Measurements from ENCODE around the gene FAF2.

Gene FAF2

GRCh38 chr5:176470539-176470938 is 22.4 kb downstream of the FAF2 start:
- Histone ChIP-seq H3K4me3 (ENCODE audit: low read depth, low read length) (no peak overlapping the region), H2BK120ac (ENCODE audit: insufficient read depth, low read length, poor library complexity) (no peak overlapping the region), H2AFZ (ENCODE audit: insufficient read depth, low read length, poor library complexity) (no peak overlapping the region), H3K79me1 (ENCODE audit: low read length) (no peaks in the 10 kb centered on the region), H3K27ac (ENCODE audit: low read depth, low read length) (no peak overlapping the region), H4K8ac (ENCODE audit: low read depth, low read length) (no peak overlapping the region), H3K9ac (ENCODE audit: low read length) (no peak overlapping the region), H3K18ac (ENCODE audit: low read length) (no peak overlapping the region), H3K4me1 (ENCODE audit: control insufficient read depth in 1 of 2, insufficient read depth in 2 of 2, low read length in 2 of 2) (peaks cover 4 to 5% of the 10 kb centered on the region in 2 experiments), H3K36me3 (ENCODE audit: control insufficient read depth in 1 of 2, insufficient read depth in 2 of 2, low read length in 2 of 2) (peaks cover 6% of the 10 kb centered on the region in 2 experiments), H3K14ac (ENCODE audit: low read length) (no peak overlapping the region), H3K4me2 (ENCODE audit: low read length) (no peak overlapping the region), H3K23ac (ENCODE audit: low read length) (no peak overlapping the region), H2BK5ac (ENCODE audit: low read depth, low read length, poor library complexity) (no peak overlapping the region), H3K79me2 (ENCODE audit: control insufficient read depth, insufficient read depth, low read length, poor library complexity) (no peaks in the 10 kb centered on the region), H2AK5ac (ENCODE audit: low read length) (no peak overlapping the region), H3K27me3 (ENCODE audit: insufficient read depth, low read length) (no peaks in the 10 kb centered on the region), H4K12ac (ENCODE audit: low read depth, low read length) (no peak overlapping the region), H3K9me3 (ENCODE audit: insufficient read depth, low read depth, low read length) (no peaks in the 10 kb centered on the region), H4K91ac (ENCODE audit: low read depth, low read length) (no peak overlapping the region), H3K4ac (ENCODE audit: low read depth, low read length) (no peak overlapping the region), H2BK12ac (ENCODE audit: low read length) (no peak overlapping the region)
- no CpG with 5 or more reads among the region's 4 CpGs for WGBS (ENCODE audit: extremely low coverage, insufficient coverage, insufficient read length)
- no peak for DNase-seq

GRCh38 chr5:176471098-176471497 is 22.9 kb downstream of the FAF2 start:
- H3K9me3 ChIP-seq (ENCODE audit: insufficient read depth, low read depth, low read length), result no peaks in the 10 kb centered on the region
- H3K9ac ChIP-seq (ENCODE audit: low read length), result no peak overlapping the region
- no peak overlapping the region for H3K18ac ChIP-seq (ENCODE audit: low read length)
- no peak overlapping the region for H4K91ac ChIP-seq (ENCODE audit: low read depth, low read length)
- H2BK5ac ChIP-seq (ENCODE audit: low read depth, low read length, poor library complexity), result no peak overlapping the region
- H2AK5ac ChIP-seq (ENCODE audit: low read length), result no peak overlapping the region
- DNase-seq, result no peak
- no peak overlapping the region for H2BK12ac ChIP-seq (ENCODE audit: low read length)
- H2BK120ac ChIP-seq (ENCODE audit: insufficient read depth, low read length, poor library complexity), result no peak overlapping the region
- no peaks in the 10 kb centered on the region for H3K27me3 ChIP-seq (ENCODE audit: insufficient read depth, low read length)
- H3K36me3 ChIP-seq (ENCODE audit: control insufficient read depth in 1 of 2, insufficient read depth in 2 of 2, low read length in 2 of 2), result peaks cover 6 to 8% of the 10 kb centered on the region in 2 experiments
- H4K8ac ChIP-seq (ENCODE audit: low read depth, low read length), result no peak overlapping the region
- H3K79me2 ChIP-seq (ENCODE audit: control insufficient read depth, insufficient read depth, low read length, poor library complexity), result no peaks in the 10 kb centered on the region
- no CpG with 5 or more reads among the region's 2 CpGs for WGBS (ENCODE audit: extremely low coverage, insufficient coverage, insufficient read length)
- no peak overlapping the region for H3K23ac ChIP-seq (ENCODE audit: low read length)
- no peak overlapping the region for H2AFZ ChIP-seq (ENCODE audit: insufficient read depth, low read length, poor library complexity)
- H3K4me1 ChIP-seq (ENCODE audit: control insufficient read depth in 1 of 2, insufficient read depth in 2 of 2, low read length in 2 of 2), result peaks cover 4 to 5% of the 10 kb centered on the region in 2 experiments
- H3K4me2 ChIP-seq (ENCODE audit: low read length), result no peak overlapping the region
- H3K79me1 ChIP-seq (ENCODE audit: low read length), result no peaks in the 10 kb centered on the region
- no peak overlapping the region for H4K12ac ChIP-seq (ENCODE audit: low read depth, low read length)
- no peak overlapping the region for H3K4ac ChIP-seq (ENCODE audit: low read depth, low read length)
- H3K4me3 ChIP-seq (ENCODE audit: low read depth, low read length), result no peak overlapping the region
- H3K14ac ChIP-seq (ENCODE audit: low read length), result no peak overlapping the region
- no peak overlapping the region for H3K27ac ChIP-seq (ENCODE audit: low read depth, low read length)

- H3K18ac ChIP-seq (ENCODE audit: low read length), result no peak overlapping the region
- no CpG with 5 or more reads among the region's 7 CpGs for WGBS (ENCODE audit: extremely low coverage, insufficient coverage, insufficient read length)
Observed at GRCh38 chr5:176473335-176474006, 25.3 kb downstream of the FAF2 start.

GRCh38 chr5:176474476-176474875 is 26.3 kb downstream of the FAF2 start:
- Histone ChIP-seq H2BK5ac (ENCODE audit: low read depth, low read length, poor library complexity) (no peak overlapping the region), H3K4ac (ENCODE audit: low read depth, low read length) (no peak overlapping the region), H3K4me2 (ENCODE audit: low read length) (no peak overlapping the region), H3K27ac (ENCODE audit: low read depth, low read length) (no peak overlapping the region), H3K9me3 (ENCODE audit: insufficient read depth, low read depth, low read length) (no peaks in the 10 kb centered on the region), H4K12ac (ENCODE audit: low read depth, low read length) (no peak overlapping the region), H4K91ac (ENCODE audit: low read depth, low read length) (no peak overlapping the region), H3K14ac (ENCODE audit: low read length) (no peak overlapping the region), H2BK12ac (ENCODE audit: low read length) (no peak overlapping the region), H3K23ac (ENCODE audit: low read length) (no peak overlapping the region), H2AK5ac (ENCODE audit: low read length) (no peak overlapping the region), H3K4me3 (ENCODE audit: low read depth, low read length) (no peak overlapping the region), H3K36me3 (ENCODE audit: control insufficient read depth in 1 of 2, insufficient read depth in 2 of 2, low read length in 2 of 2) (peaks cover 5 to 6% of the 10 kb centered on the region in 2 experiments), H4K8ac (ENCODE audit: low read depth, low read length) (no peak overlapping the region), H2AFZ (ENCODE audit: insufficient read depth, low read length, poor library complexity) (no peak overlapping the region), H2BK120ac (ENCODE audit: insufficient read depth, low read length, poor library complexity) (no peak overlapping the region), H3K79me2 (ENCODE audit: control insufficient read depth, insufficient read depth, low read length, poor library complexity) (no peaks in the 10 kb centered on the region), H3K18ac (ENCODE audit: low read length) (no peak overlapping the region), H3K27me3 (ENCODE audit: insufficient read depth, low read length) (no peaks in the 10 kb centered on the region), H3K4me1 (ENCODE audit: control insufficient read depth in 1 of 2, insufficient read depth in 2 of 2, low read length in 2 of 2) (peaks cover 4 to 5% of the 10 kb centered on the region in 2 experiments), H3K79me1 (ENCODE audit: low read length) (no peaks in the 10 kb centered on the region), H3K9ac (ENCODE audit: low read length) (no peak overlapping the region)
- DNase-seq, result peak in 1 of 2 donors; percentile 57
- no CpG with 5 or more reads among the region's 1 CpG for WGBS (ENCODE audit: extremely low coverage, insufficient coverage, insufficient read length)

More at GRCh38 chr5:176473335-176474006, 25.3 kb downstream of the FAF2 start:
- Histone ChIP-seq H4K8ac (ENCODE audit: low read depth, low read length) (no peak overlapping the region), H2BK120ac (ENCODE audit: insufficient read depth, low read length, poor library complexity) (no peak overlapping the region), H3K9me3 (ENCODE audit: insufficient read depth, low read depth, low read length) (no peaks in the 10 kb centered on the region), H3K23ac (ENCODE audit: low read length) (no peak overlapping the region), H2AK5ac (ENCODE audit: low read length) (no peak overlapping the region), H3K36me3 (ENCODE audit: control insufficient read depth in 1 of 2, insufficient read depth in 2 of 2, low read length in 2 of 2) (peaks cover 5 to 8% of the 10 kb centered on the region in 2 experiments), H4K91ac (ENCODE audit: low read depth, low read length) (no peak overlapping the region), H3K9ac (ENCODE audit: low read length) (no peak overlapping the region), H2AFZ (ENCODE audit: insufficient read depth, low read length, poor library complexity) (no peak overlapping the region), H2BK12ac (ENCODE audit: low read length) (no peak overlapping the region), H3K4me1 (ENCODE audit: control insufficient read depth in 1 of 2, insufficient read depth in 2 of 2, low read length in 2 of 2) (peaks cover 4 to 5% of the 10 kb centered on the region in 2 experiments), H3K4me3 (ENCODE audit: low read depth, low read length) (no peak overlapping the region), H4K12ac (ENCODE audit: low read depth, low read length) (no peak overlapping the region), H3K4ac (ENCODE audit: low read depth, low read length) (no peak overlapping the region), H3K79me1 (ENCODE audit: low read length) (no peaks in the 10 kb centered on the region), H3K4me2 (ENCODE audit: low read length) (no peak overlapping the region), H3K27ac (ENCODE audit: low read depth, low read length) (no peak overlapping the region), H2BK5ac (ENCODE audit: low read depth, low read length, poor library complexity) (no peak overlapping the region), H3K14ac (ENCODE audit: low read length) (no peak overlapping the region), H3K79me2 (ENCODE audit: control insufficient read depth, insufficient read depth, low read length, poor library complexity) (no peaks in the 10 kb centered on the region), H3K27me3 (ENCODE audit: insufficient read depth, low read length) (no peaks in the 10 kb centered on the region)
- no peak for DNase-seq
